Measurements from ENCODE around the gene RPH3AL.
"Not testable (repeated sequence)": the region's sequence is repeated elsewhere in the genome, so short reads cannot be mapped to it uniquely, and the experiment has no call there.

Gene RPH3AL

GRCh38 chr17:379531-380465 lies 27.2 kb upstream of the RPH3AL start:
- peak; percentile 76 for DNase-seq

- no peak for DNase-seq
Observed at GRCh38 chr17:378068-378467, 25.5 kb upstream of the RPH3AL start.

- DNase-seq, result peak; percentile 55
Observed at GRCh38 chr17:376936-377863, 24.6 kb upstream of the RPH3AL start.

GRCh38 chr17:373613-374230 lies 21.1 kb upstream of the RPH3AL start:
- DNase-seq, result no peak

GRCh38 chr17:372157-373152 lies 19.8 kb upstream of the RPH3AL start:
- no peak for DNase-seq

- DNase-seq, result no peak
Observed at GRCh38 chr17:371583-371982, 19.0 kb upstream of the RPH3AL start.

- not testable (repeated sequence) for DNase-seq
Observed at GRCh38 chr17:367656-368055, 15.0 kb upstream of the RPH3AL start.

GRCh38 chr17:366657-367615 lies 14.3 kb upstream of the RPH3AL start:
- DNase-seq, result not testable (repeated sequence)

GRCh38 chr17:364766-365165 lies 12.2 kb upstream of the RPH3AL start:
- DNase-seq, result no peak

GRCh38 chr17:364308-364707 lies 11.7 kb upstream of the RPH3AL start:
- DNase-seq, result no peak

- no peak for DNase-seq
Observed at GRCh38 chr17:362721-363120, 10.1 kb upstream of the RPH3AL start.

- no peak for DNase-seq
Observed at GRCh38 chr17:360092-360750, 7.6 kb upstream of the RPH3AL start.

- DNase-seq, result no peak
Observed at GRCh38 chr17:358491-359151, 6.0 kb upstream of the RPH3AL start.

- DNase-seq, result no peak
Observed at GRCh38 chr17:357644-358043, 5.0 kb upstream of the RPH3AL start.

GRCh38 chr17:356671-357434 lies 4.2 kb upstream of the RPH3AL start:
- DNase-seq, result no peak

GRCh38 chr17:354651-355556 lies 2.3 kb upstream of the RPH3AL start:
- no peak for DNase-seq

GRCh38 chr17:353838-354234 lies 1.2 kb upstream of the RPH3AL start:
- no peak for DNase-seq

Data from NCI-H1694 (cell line).